ENCODE data around the gene KCND1.

Gene KCND1

GRCh38 chrX:48939524-48940228 lies 32.0 kb downstream of the KCND1 start:
- H3K36me3 ChIP-seq (ENCODE audit: insufficient read depth, low read length) = peaks cover 5% of the 10 kb centered on the region
- H3K9ac ChIP-seq (ENCODE audit: insufficient read length) = no peak overlapping the region
- no peak overlapping the region for H3K27ac ChIP-seq
- no peaks in the 10 kb centered on the region for H3K9me3 ChIP-seq (ENCODE audit: low read depth, low read length)
- no peak overlapping the region for H3K4me3 ChIP-seq
- no peak for TF ChIP-seq EZH2 (IDR thresholded peaks at IDR 0.05)
- TF ChIP-seq FOXP2 (optimal IDR thresholded peaks at IDR 0.05; ENCODE audit: control extremely low read depth, extremely low read length, insufficient read depth) = no peak
- TF ChIP-seq POLR2AphosphoS5 (IDR thresholded peaks at IDR 0.05; ENCODE audit: borderline replicate concordance, low read depth, low read length) = no peak
- DNase-seq (ENCODE audit: low read depth, low spot score) = no peak

- Histone ChIP-seq H3K27ac (no peak overlapping the region), H3K36me3 (ENCODE audit: insufficient read depth, low read length) (peaks cover 13% of the 10 kb centered on the region), H3K9ac (ENCODE audit: insufficient read length) (no peak overlapping the region), H3K4me3 (no peak overlapping the region), H3K9me3 (ENCODE audit: low read depth, low read length) (no peaks in the 10 kb centered on the region)
- TF ChIP-seq EZH2 (IDR thresholded peaks at IDR 0.05) (no peak), FOXP2 (optimal IDR thresholded peaks at IDR 0.05; ENCODE audit: control extremely low read depth, extremely low read length, insufficient read depth) (no peak), POLR2AphosphoS5 (IDR thresholded peaks at IDR 0.05; ENCODE audit: borderline replicate concordance, low read depth, low read length) (no peak)
- DNase-seq (ENCODE audit: low read depth, low spot score) = no peak
Measured at GRCh38 chrX:48938721-48939425, 32.8 kb downstream of the KCND1 start.

GRCh38 chrX:48937054-48937907 lies 34.4 kb downstream of the KCND1 start:
- Histone ChIP-seq H3K9me3 (ENCODE audit: low read depth, low read length) (no peaks in the 10 kb centered on the region), H3K27ac (no peak overlapping the region), H3K4me3 (no peak overlapping the region), H3K36me3 (ENCODE audit: insufficient read depth, low read length) (peaks cover 20% of the 10 kb centered on the region), H3K9ac (ENCODE audit: insufficient read length) (no peak overlapping the region)
- no peak for TF ChIP-seq FOXP2 (optimal IDR thresholded peaks at IDR 0.05; ENCODE audit: control extremely low read depth, extremely low read length, insufficient read depth)
- TF ChIP-seq POLR2AphosphoS5 (IDR thresholded peaks at IDR 0.05; ENCODE audit: borderline replicate concordance, low read depth, low read length) = no peak
- no peak for DNase-seq (ENCODE audit: low read depth, low spot score)

GRCh38 chrX:48936429-48937053 lies 35.1 kb downstream of the KCND1 start:
- H3K36me3 ChIP-seq (ENCODE audit: insufficient read depth, low read length) = peaks cover 20% of the 10 kb centered on the region
- no peak overlapping the region for H3K4me3 ChIP-seq
- TF ChIP-seq EZH2 (IDR thresholded peaks at IDR 0.05) (no peak), POLR2AphosphoS5 (IDR thresholded peaks at IDR 0.05; ENCODE audit: borderline replicate concordance, low read depth, low read length) (no peak), FOXP2 (optimal IDR thresholded peaks at IDR 0.05; ENCODE audit: control extremely low read depth, extremely low read length, insufficient read depth) (no peak)
- H3K27ac ChIP-seq = no peak overlapping the region
- H3K9me3 ChIP-seq (ENCODE audit: low read depth, low read length) = no peaks in the 10 kb centered on the region
- H3K9ac ChIP-seq (ENCODE audit: insufficient read length) = no peak overlapping the region
- no peak for DNase-seq (ENCODE audit: low read depth, low spot score)

- TF ChIP-seq POLR2AphosphoS5 (IDR thresholded peaks at IDR 0.05; ENCODE audit: borderline replicate concordance, low read depth, low read length) (no peak), FOXP2 (optimal IDR thresholded peaks at IDR 0.05; ENCODE audit: control extremely low read depth, extremely low read length, insufficient read depth) (no peak), EZH2 (IDR thresholded peaks at IDR 0.05) (no peak)
- no peaks in the 10 kb centered on the region for H3K9me3 ChIP-seq (ENCODE audit: low read depth, low read length)
- no peak for DNase-seq (ENCODE audit: low read depth, low spot score)
- H3K27ac ChIP-seq = no peak overlapping the region
- no peak overlapping the region for H3K4me3 ChIP-seq
- H3K9ac ChIP-seq (ENCODE audit: insufficient read length) = no peak overlapping the region
- peaks cover 20% of the 10 kb centered on the region for H3K36me3 ChIP-seq (ENCODE audit: insufficient read depth, low read length)
Measured at GRCh38 chrX:48935301-48935670, 36.4 kb downstream of the KCND1 start.

GRCh38 chrX:48934581-48935300 lies 36.9 kb downstream of the KCND1 start:
- H3K9ac ChIP-seq (ENCODE audit: insufficient read length) = no peak overlapping the region
- H3K4me3 ChIP-seq = no peak overlapping the region
- no peak for DNase-seq (ENCODE audit: low read depth, low spot score)
- peaks cover 20% of the 10 kb centered on the region for H3K36me3 ChIP-seq (ENCODE audit: insufficient read depth, low read length)
- no peak overlapping the region for H3K27ac ChIP-seq
- H3K9me3 ChIP-seq (ENCODE audit: low read depth, low read length) = no peaks in the 10 kb centered on the region
- no peak for TF ChIP-seq POLR2AphosphoS5 (IDR thresholded peaks at IDR 0.05; ENCODE audit: borderline replicate concordance, low read depth, low read length)
- no peak for TF ChIP-seq FOXP2 (optimal IDR thresholded peaks at IDR 0.05; ENCODE audit: control extremely low read depth, extremely low read length, insufficient read depth)

GRCh38 chrX:48933757-48934156 lies 37.9 kb downstream of the KCND1 start:
- DNase-seq (ENCODE audit: low read depth, low spot score) = no peak
- Histone ChIP-seq H3K4me3 (no peak overlapping the region), H3K27ac (no peak overlapping the region), H3K9ac (ENCODE audit: insufficient read length) (no peak overlapping the region), H3K9me3 (ENCODE audit: low read depth, low read length) (no peaks in the 10 kb centered on the region), H3K36me3 (ENCODE audit: insufficient read depth, low read length) (peaks cover 20% of the 10 kb centered on the region)
- TF ChIP-seq POLR2AphosphoS5 (IDR thresholded peaks at IDR 0.05; ENCODE audit: borderline replicate concordance, low read depth, low read length) (no peak), FOXP2 (optimal IDR thresholded peaks at IDR 0.05; ENCODE audit: control extremely low read depth, extremely low read length, insufficient read depth) (no peak), EZH2 (IDR thresholded peaks at IDR 0.05) (no peak)
